K562 (cell line): Measurements from ENCODE around the gene MFSD11. TPM values are rescaled to one million over a fixed set of nuclear protein-coding genes. Genes with fewer than 3 reads are reported as not detected.

ENCODE experiments used
- ARNT ChIP-seq, 2 experiments: fragments of 450-650 bp; IDR thresholded peaks; 2 replicates each; pipeline ENCODE4 v1.6.1; 2016; ENCODE audit warnings: mild to moderate bottlenecking in 1 of 2
- CHD2 ChIP-seq: IDR thresholded peaks from 2 replicates; pipeline ENCODE4 v1.6.1; 2011; ENCODE audit warnings: low read depth, low read length
- DIDO1 ChIP-seq: fragments of 450-650 bp; IDR thresholded peaks from 2 replicates; pipeline ENCODE4 v1.6.1; 2016; ENCODE audit warnings: low read depth, missing biosample characterization, missing genetic modification characterization
- E4F1 ChIP-seq: fragments of 250-450 bp; sonication (Bioruptor Pico); IDR thresholded peaks from 2 replicates; pipeline ENCODE4 v1.5.0; 2021; ENCODE audit warnings: mild to moderate bottlenecking, borderline replicate concordance
- ETS1 ChIP-seq: conservative IDR thresholded peaks from 2 replicates; pipeline ENCODE4 v1.6.1; 2011; ENCODE audit warnings: low read depth, mild to moderate bottlenecking, low read length; ENCODE audit not compliant: control insufficient read depth
- FOXP1 ChIP-seq: sonication (generic); formaldehyde crosslinking; IDR thresholded peaks from 2 replicates; pipeline ENCODE4 v1.8.0; 2022; ENCODE audit warnings: mild to moderate bottlenecking, missing genetic modification reagents
- HIVEP1 ChIP-seq: fragments of 250-450 bp; sonication (Bioruptor Pico); IDR thresholded peaks from 2 replicates; pipeline ENCODE4 v1.4.0; 2020; ENCODE audit warnings: mild to moderate bottlenecking
- ILK ChIP-seq: fragments of 450-650 bp; IDR thresholded peaks from 2 replicates; pipeline ENCODE4 v1.6.1; 2016; ENCODE audit warnings: missing genetic modification characterization, low read depth, mild to moderate bottlenecking, missing compliant biosample characterization, moderate library complexity, borderline replicate concordance
- MBD2 ChIP-seq: sonication (generic); IDR thresholded peaks from 2 replicates; pipeline ENCODE4 v1.6.1; 2016; ENCODE audit warnings: low read depth, borderline replicate concordance
- MIER1 ChIP-seq: fragments of 450-650 bp; IDR thresholded peaks from 2 replicates; pipeline ENCODE4 v1.6.1; 2016; ENCODE audit warnings: antibody characterized with exemption, mild to moderate bottlenecking, low read depth
- NR1H2 ChIP-seq: sonication (generic); formaldehyde crosslinking; IDR thresholded peaks from 2 replicates; pipeline ENCODE4 v1.4.0; 2020; ENCODE audit warnings: mild to moderate bottlenecking, missing genetic modification reagents
- POLR3G ChIP-seq: IDR thresholded peaks from 2 replicates; pipeline ENCODE4 v1.6.1; 2011; ENCODE audit not compliant: insufficient read length, insufficient replicate concordance; ENCODE audit errors: extremely low read depth
- POU5F1 ChIP-seq: fragments of 150-350 bp; IDR thresholded peaks from 2 replicates; pipeline ENCODE4 v1.6.1; 2014; ENCODE audit warnings: borderline replicate concordance, low read length, low read depth, mild to moderate bottlenecking; ENCODE audit not compliant: partially characterized antibody
- RAD21 ChIP-seq, 2 experiments: fragments of 250-450 bp in 1 of 2; fragments of 450-650 bp in 1 of 2; sonication (Bioruptor Pico) in 1 of 2; formaldehyde crosslinking in 1 of 2; IDR thresholded peaks in 1 of 2; conservative IDR thresholded peaks in 1 of 2; 2 replicates each; pipeline versions ENCODE4 v1.4.0 to v1.8.0; 2020 to 2022; ENCODE audit warnings: mild to moderate bottlenecking in 2 of 2, moderate library complexity in 1 of 2
- SMARCB1 ChIP-seq: IDR thresholded peaks from 2 replicates; pipeline ENCODE4 v1.6.1; 2011; ENCODE audit warnings: improper control_type of control experiment, low read depth; ENCODE audit not compliant: insufficient read length
- SRSF3 ChIP-seq: fragments of 200-400 bp; formaldehyde crosslinking; IDR thresholded peaks from 2 replicates; pipeline ENCODE4 v1.6.1; 2016; ENCODE audit warnings: mild to moderate bottlenecking, low read length, moderate library complexity; ENCODE audit not compliant: insufficient read depth
- TSC22D4 ChIP-seq: fragments of 450-650 bp; IDR thresholded peaks from 2 replicates; pipeline ENCODE4 v1.6.1; 2016; ENCODE audit warnings: missing genetic modification characterization, missing biosample characterization, control low read depth
- ZNF444 ChIP-seq: fragments of 250-450 bp; sonication (Bioruptor Pico); IDR thresholded peaks from 2 replicates; pipeline ENCODE4 v1.4.0; 2020; ENCODE audit warnings: mild to moderate bottlenecking, moderate library complexity
- ZNF518B ChIP-seq: fragments of 250-450 bp; sonication (Bioruptor Pico); IDR thresholded peaks from 2 replicates; pipeline ENCODE4 v1.5.0; 2021; ENCODE audit warnings: mild to moderate bottlenecking, moderate library complexity
- polyA plus RNA-seq, 8 experiments: library from polyadenylated mRNA; depleted of rRNA in 4 of 8; stranded (reverse) in 5 of 8; unstranded in 3 of 8; fragments of >200 nt; fragmentation: Nextera tagmentation in 2 of 8; fragmentation: Illumina TruSeq in 1 of 8; extraction: Ambion mirVana in 2 of 8; extraction: Trizol in 1 of 8; gene quantifications; 2 replicates each; pipeline versions ENCODE4 v1.2.1 to v1.2.3, GENCODE V29; 2011 to 2014; ENCODE audit warnings: inconsistent platforms in 1 of 8, missing spikeins in 1 of 8
- total RNA-seq, 7 experiments: library from RNA; depleted of rRNA in 6 of 7; stranded (reverse); fragments of >200 nt in 6 of 7; fragmentation: Illumina TruSeq in 2 of 7; extraction: Trizol in 2 of 7; gene quantifications; 2 replicates each; pipeline versions ENCODE4 v1.2.1 to v1.2.3, GENCODE V29; 2011 to 2021; ENCODE audit warnings: low replicate concordance in 1 of 7

Gene MFSD11
- total and polyA plus RNA-seq, 9 of the 15 experiments (the other 6 are each of a cell fraction or from before 2014, with no cell fraction given) = 14.4 to 24.5 (median 19.9) TPM

- TF ChIP-seq E4F1 = no peak
- TF ChIP-seq HIVEP1 (CRISPR knock-in tag) = no peak
- TF ChIP-seq ETS1 = peak; percentile 82; the same call in 1 of the 2 replicates
- TF ChIP-seq ZNF518B (CRISPR knock-in tag) = no peak
- no peak for TF ChIP-seq ARNT (IDR thresholded peaks at IDR 0.05)
- no peak for TF ChIP-seq TSC22D4 (tag)
- no peak for TF ChIP-seq ILK (tag)
- TF ChIP-seq SRSF3 = 0 out of 2 replicates have a peak, but pooled peaks have one; percentile 86
- TF ChIP-seq MIER1 = no peak
- TF ChIP-seq RAD21 (CRISPR knock-in tag; conservative IDR thresholded peaks at IDR 0.05 in 1 of 2, IDR thresholded peaks at IDR 0.05 in 1 of 2) = peak; percentile 58 to 67
- no peak for TF ChIP-seq POU5F1
- no peak for TF ChIP-seq POLR3G
- no peak; the same call in 1 of the 2 replicates for TF ChIP-seq MBD2
- no peak for TF ChIP-seq DIDO1
- peak; percentile 56; the same call in 1 of the 2 replicates for TF ChIP-seq NR1H2 (CRISPR knock-in tag)
- TF ChIP-seq ZNF444 (CRISPR knock-in tag) = no peak
- TF ChIP-seq SMARCB1 = no peak
- TF ChIP-seq FOXP1 (CRISPR knock-in tag) = peak; percentile 81
- TF ChIP-seq CHD2 = no peak; the same call in 1 of the 2 replicates
Observed at GRCh38 chr17:76726776-76727718, 10.9 kb upstream of the MFSD11 start, which contains the start of gene METTL23 (continued).
